SU-DHL-6 (cell line): Measurements from ENCODE around the gene GAS1.

ENCODE experiments used
- H2AFZ ChIP-seq: fragments of 200-600 bp; sonication (generic); 2 replicates; pipeline ENCODE4 v1.6.1; 2014; ENCODE audit warnings: low read depth, mild to moderate bottlenecking, moderate library complexity, mixed read lengths, antibody characterized with exemption, low read length; ENCODE audit not compliant: severe bottlenecking
- H3F3A ChIP-seq: fragments of 200-600 bp; shearing (Covaris generic); 2 replicates; pipeline ENCODE4 v1.6.0; 2016; ENCODE audit warnings: antibody characterized with exemption, mild to moderate bottlenecking; ENCODE audit not compliant: insufficient read depth
- H3K27ac ChIP-seq: fragments of 200-600 bp; sonication (generic); 2 replicates; pipeline ENCODE4 v1.5.1; 2016; ENCODE audit warnings: low read depth, mild to moderate bottlenecking, low read length, moderate library complexity, mixed read lengths
- H3K27me3 ChIP-seq: fragments of 200-600 bp; sonication (generic), shearing (Covaris generic); 2 replicates; pipeline ENCODE4 v1.6.0; 2014; ENCODE audit warnings: mild to moderate bottlenecking, low read length
- H3K36me3 ChIP-seq: fragments of 200-600 bp; sonication (generic); 2 replicates; pipeline ENCODE4 v1.6.1; 2014; ENCODE audit warnings: mild to moderate bottlenecking, low read length, mixed read lengths
- H3K4me2 ChIP-seq: fragments of 300-600, 200-600 bp; shearing (Covaris generic), sonication (generic); 2 replicates; pipeline ENCODE4 v1.6.0; 2014; ENCODE audit warnings: low read length, low read depth, mild to moderate bottlenecking; ENCODE audit not compliant: poor library complexity, severe bottlenecking
- H3K4me3 ChIP-seq: fragments of 200-600 bp; sonication (generic); 2 replicates; pipeline ENCODE4 v1.5.1; 2014; ENCODE audit warnings: antibody characterized with exemption, low read length, mild to moderate bottlenecking, mixed read lengths; ENCODE audit not compliant: insufficient read depth, poor library complexity, severe bottlenecking
- H3K79me2 ChIP-seq: fragments of 200-600 bp; sonication (generic); 2 replicates; pipeline ENCODE4 v1.6.1; 2014; ENCODE audit warnings: mild to moderate bottlenecking, low read length, moderate library complexity; ENCODE audit not compliant: insufficient read depth
- H3K9ac ChIP-seq: fragments of 200-600 bp; sonication (generic); 2 replicates; pipeline ENCODE4 v1.7.0; 2014; ENCODE audit warnings: mild to moderate bottlenecking, low read length
- H3K9me2 ChIP-seq: fragments of 200-600 bp; sonication (generic); replicated peaks from 2 replicates; pipeline ENCODE4 v1.6.1; 2014; ENCODE audit warnings: low read length; ENCODE audit not compliant: insufficient read depth
- H3K9me3 ChIP-seq: fragments of 200-600 bp; sonication (generic); 2 replicates; pipeline ENCODE4 v1.6.1; 2014; ENCODE audit warnings: low read length, mixed read lengths; ENCODE audit not compliant: insufficient read depth
- H4K20me1 ChIP-seq: fragments of 200-600 bp; sonication (generic); 2 replicates; pipeline ENCODE4 v1.6.1; 2014; ENCODE audit warnings: low read depth, mild to moderate bottlenecking, antibody characterized with exemption, low read length, moderate library complexity, mixed read lengths
- CTCF ChIP-seq: fragments of 200-600 bp; sonication (generic); IDR thresholded peaks from one replicate; pipeline ENCODE4 v1.5.1; 2017; ENCODE audit warnings: antibody characterized with exemption, mild to moderate bottlenecking, low read length, moderate library complexity; ENCODE audit not compliant: insufficient read depth, poor library complexity, severe bottlenecking
- EZH2phosphoT487 ChIP-seq: fragments of 200-600 bp; sonication (generic), shearing (Covaris generic); conservative IDR thresholded peaks from 2 replicates; pipeline ENCODE4 v1.6.1; 2018; ENCODE audit warnings: mild to moderate bottlenecking, antibody characterized with exemption, low read length, moderate library complexity, mixed read lengths

The GAS1 gene

GRCh38 chr9:86902586-86902985, 44.7 kb downstream of the GAS1 start:
- Histone ChIP-seq H3K79me2 (no peaks in the 10 kb centered on the region), H2AFZ (no peak overlapping the region), H3F3A (no peaks in the 10 kb centered on the region), H3K9me3 (no peaks in the 10 kb centered on the region), H3K9me2 (no peaks in the 10 kb centered on the region), H3K9ac (no peak overlapping the region), H3K27ac (no peak overlapping the region), H3K27me3 (no peaks in the 10 kb centered on the region), H3K4me2 (no peak overlapping the region), H3K4me3 (no peak overlapping the region), H4K20me1 (no peaks in the 10 kb centered on the region), H3K36me3 (no peaks in the 10 kb centered on the region)
- TF ChIP-seq EZH2phosphoT487 (no peak), CTCF (no peak)

- H2AFZ ChIP-seq, result no peak overlapping the region
These were observed 45.1 kb downstream of the GAS1 start for GRCh38 chr9:86902176-86902575.

DNA sequence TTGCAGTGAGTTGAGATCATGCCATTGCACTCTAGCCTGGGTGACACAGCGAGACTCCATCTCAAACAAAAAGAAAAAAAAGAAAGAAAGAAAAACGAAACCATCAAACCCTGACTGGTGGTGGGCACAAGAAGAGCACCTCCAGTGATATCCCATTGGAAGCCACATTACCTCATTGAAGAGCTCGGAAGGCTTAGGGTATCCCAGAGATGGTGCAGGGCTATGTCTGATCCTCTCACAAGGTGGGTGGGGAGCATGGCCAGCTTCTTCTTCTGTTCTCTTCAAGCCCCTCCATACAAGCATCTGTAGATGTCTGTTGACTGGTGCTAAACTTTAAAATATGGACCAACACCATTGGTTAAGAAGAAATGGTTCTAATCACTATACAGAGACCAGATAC, 45.8 kb downstream of the GAS1 start:
- no peaks in the 10 kb centered on the region for H3K36me3 ChIP-seq

More at GRCh38 chr9:86902176-86902575, 45.1 kb downstream of the GAS1 start:
- Histone ChIP-seq H3F3A (no peaks in the 10 kb centered on the region), H3K9me2 (no peaks in the 10 kb centered on the region), H3K27me3 (no peaks in the 10 kb centered on the region), H3K27ac (no peak overlapping the region), H3K9ac (no peak overlapping the region), H3K4me2 (no peak overlapping the region), H3K9me3 (no peaks in the 10 kb centered on the region), H3K4me3 (no peak overlapping the region), H4K20me1 (no peaks in the 10 kb centered on the region), H3K36me3 (no peaks in the 10 kb centered on the region), H3K79me2 (no peaks in the 10 kb centered on the region)
- TF ChIP-seq CTCF (no peak), EZH2phosphoT487 (no peak)

More for the DNA sequence above, 45.8 kb downstream of the GAS1 start:
- H3K27me3 ChIP-seq, result no peaks in the 10 kb centered on the region
- H3K27ac ChIP-seq, result no peak overlapping the region
- TF ChIP-seq CTCF, result no peak
- TF ChIP-seq EZH2phosphoT487, result no peak
- H3K79me2 ChIP-seq, result no peaks in the 10 kb centered on the region
- H3K9me2 ChIP-seq, result no peaks in the 10 kb centered on the region
- H2AFZ ChIP-seq, result no peak overlapping the region
- H4K20me1 ChIP-seq, result no peaks in the 10 kb centered on the region
- no peak overlapping the region for H3K4me2 ChIP-seq
- H3F3A ChIP-seq, result no peaks in the 10 kb centered on the region
- no peaks in the 10 kb centered on the region for H3K9me3 ChIP-seq
- H3K9ac ChIP-seq, result no peak overlapping the region
- H3K4me3 ChIP-seq, result no peak overlapping the region
